Measurements from ENCODE around the gene ALDH3A2.

Gene ALDH3A2

GRCh38 chr17:19648475-19649273 is at the start of gene ALDH3A2:
ALDH3A2 (plus strand) TSS chr17:19648751; CDS start chr17:19648972, 221 bp downstream.
- in situ Hi-C loops (cut with HindIII; ENCODE audit: low sequenced_read_pairs) = no loop called here

GRCh38 chr17:19610311-19610710 is 38.2 kb upstream of the ALDH3A2 start:
- in situ Hi-C loops (cut with HindIII; ENCODE audit: low sequenced_read_pairs) = no loop called here

GRCh38 chr17:19610879-19611278 is 37.7 kb upstream of the ALDH3A2 start:
- in situ Hi-C loops (cut with HindIII; ENCODE audit: low sequenced_read_pairs) = no loop called here

- in situ Hi-C loops (cut with HindIII; ENCODE audit: low sequenced_read_pairs) = no loop called here
These were observed 34.6 kb upstream of the ALDH3A2 start for GRCh38 chr17:19613979-19614378.

- in situ Hi-C loops (cut with HindIII; ENCODE audit: low sequenced_read_pairs) = loop anchor here (5.0 kb wide), 1 partner anchor 33 kb away; no protein-coding TSS in a partner anchor
These were observed 33.7 kb upstream of the ALDH3A2 start for GRCh38 chr17:19614900-19615299.

- in situ Hi-C loops (cut with HindIII; ENCODE audit: low sequenced_read_pairs) = loop anchor here (5.0 kb wide), 1 partner anchor 36 kb away; no protein-coding TSS in a partner anchor
These were observed 30.5 kb upstream of the ALDH3A2 start for GRCh38 chr17:19618015-19618414.

- in situ Hi-C loops (cut with HindIII; ENCODE audit: low sequenced_read_pairs) = loop anchor here (5.0 kb wide), 1 partner anchor 38 kb away; no protein-coding TSS in a partner anchor
These were observed 28.7 kb upstream of the ALDH3A2 start for GRCh38 chr17:19619705-19620325.

GRCh38 chr17:19621697-19622096 is 26.9 kb upstream of the ALDH3A2 start:
- in situ Hi-C loops (cut with HindIII; ENCODE audit: low sequenced_read_pairs) = no loop called here

GRCh38 chr17:19626079-19626478 is 22.5 kb upstream of the ALDH3A2 start:
- in situ Hi-C loops (cut with HindIII; ENCODE audit: low sequenced_read_pairs) = no loop called here

GRCh38 chr17:19629449-19629848 is 19.1 kb upstream of the ALDH3A2 start:
- in situ Hi-C loops (cut with HindIII; ENCODE audit: low sequenced_read_pairs) = no loop called here

GRCh38 chr17:19630035-19630434 is 18.5 kb upstream of the ALDH3A2 start:
- in situ Hi-C loops (cut with HindIII; ENCODE audit: low sequenced_read_pairs) = no loop called here

GRCh38 chr17:19630661-19631060 is 17.9 kb upstream of the ALDH3A2 start:
- in situ Hi-C loops (cut with HindIII; ENCODE audit: low sequenced_read_pairs) = no loop called here

- in situ Hi-C loops (cut with HindIII; ENCODE audit: low sequenced_read_pairs) = no loop called here
These were observed 16.6 kb upstream of the ALDH3A2 start for GRCh38 chr17:19631905-19632304.

- in situ Hi-C loops (cut with HindIII; ENCODE audit: low sequenced_read_pairs) = no loop called here
These were observed 6.7 kb upstream of the ALDH3A2 start for GRCh38 chr17:19641687-19642372.

- in situ Hi-C loops (cut with HindIII; ENCODE audit: low sequenced_read_pairs) = no loop called here
These were observed 6.1 kb upstream of the ALDH3A2 start for GRCh38 chr17:19642373-19642893.

GRCh38 chr17:19644493-19645210 is 3.9 kb upstream of the ALDH3A2 start:
- in situ Hi-C loops (cut with HindIII; ENCODE audit: low sequenced_read_pairs) = no loop called here

GRCh38 chr17:19645734-19646201 is 2.8 kb upstream of the ALDH3A2 start:
- in situ Hi-C loops (cut with HindIII; ENCODE audit: low sequenced_read_pairs) = no loop called here

- in situ Hi-C loops (cut with HindIII; ENCODE audit: low sequenced_read_pairs) = no loop called here
These were observed 1.5 kb upstream of the ALDH3A2 start for GRCh38 chr17:19646788-19647696.

- in situ Hi-C loops (cut with HindIII; ENCODE audit: low sequenced_read_pairs) = no loop called here
These were observed 665 bp upstream of the ALDH3A2 start for GRCh38 chr17:19647697-19648474.
